ENCODE data around the gene ESR2. TPM values are rescaled to one million over a fixed set of nuclear protein-coding genes. Genes with fewer than 3 reads are reported as not detected.

The ESR2 gene
- total and polyA plus RNA-seq, 9 donors: 5.1 to 26.2 (median 13.5) TPM

- TF ChIP-seq CTCF (IDR thresholded peaks at IDR 0.05) (no peak), POLR2A (IDR thresholded peaks at IDR 0.05) (no peak), EP300 (IDR thresholded peaks at IDR 0.05) (no peak)
- Histone ChIP-seq H3K27me3 (no peaks in the 10 kb centered on the region), H3K9me3 (no peaks in the 10 kb centered on the region), H3K36me3 (no peaks in the 10 kb centered on the region), H3K27ac (no peak overlapping the region), H3K4me3 (no peak overlapping the region), H3K4me1 (ENCODE audit: insufficient read depth) (no peaks in the 10 kb centered on the region)
- DNase-seq: no peak
- 92% methylated on average over 15 of the region's 15 CpGs for WGBS, 3 donors
- intact Hi-C loops (cut with DNase I): no loop called here
Observed at GRCh38 chr14:64279704-64280668, 14.2 kb downstream of the ESR2 start.

GRCh38 chr14:64278458-64278857 is 15.7 kb downstream of the ESR2 start:
- Histone ChIP-seq H3K4me3 (no peak overlapping the region), H3K27ac (no peak overlapping the region), H3K9me3 (no peaks in the 10 kb centered on the region), H3K4me1 (ENCODE audit: insufficient read depth) (no peaks in the 10 kb centered on the region), H3K27me3 (no peaks in the 10 kb centered on the region), H3K36me3 (no peaks in the 10 kb centered on the region)
- intact Hi-C loops (cut with DNase I): no loop called here
- WGBS, 3 donors: 63 to 70% (median 69%) methylated on average over 2 of the region's 2 CpGs
- DNase-seq: no peak
- TF ChIP-seq EP300 (IDR thresholded peaks at IDR 0.05) (no peak), CTCF (IDR thresholded peaks at IDR 0.05) (no peak), POLR2A (IDR thresholded peaks at IDR 0.05) (no peak)

- no peak for DNase-seq
- intact Hi-C loops (cut with DNase I): no loop called here
- H3K27me3 ChIP-seq: no peaks in the 10 kb centered on the region
- H3K4me3 ChIP-seq: no peak overlapping the region
- no peaks in the 10 kb centered on the region for H3K9me3 ChIP-seq
- H3K36me3 ChIP-seq: no peaks in the 10 kb centered on the region
- H3K27ac ChIP-seq: no peak overlapping the region
- TF ChIP-seq CTCF (IDR thresholded peaks at IDR 0.05) (no peak), EP300 (IDR thresholded peaks at IDR 0.05) (no peak), POLR2A (IDR thresholded peaks at IDR 0.05) (no peak)
- H3K4me1 ChIP-seq (ENCODE audit: insufficient read depth): no peaks in the 10 kb centered on the region
Observed at GRCh38 chr14:64272019-64272418, 22.2 kb downstream of the ESR2 start.

- WGBS, 3 donors: 17 to 38% (median 27%) methylated on average over 2 of the region's 2 CpGs
- Histone ChIP-seq H3K27me3 (no peaks in the 10 kb centered on the region), H3K4me1 (ENCODE audit: insufficient read depth) (peaks cover 2% of the 10 kb centered on the region), H3K27ac (no peak overlapping the region), H3K9me3 (no peaks in the 10 kb centered on the region), H3K4me3 (no peak overlapping the region), H3K36me3 (no peaks in the 10 kb centered on the region)
- intact Hi-C loops (cut with DNase I): no loop called here
- TF ChIP-seq POLR2A (IDR thresholded peaks at IDR 0.05) (no peak), EP300 (IDR thresholded peaks at IDR 0.05) (no peak)
- DNase-seq: no peak
Observed at GRCh38 chr14:64266239-64266638, 27.9 kb downstream of the ESR2 start.

- Histone ChIP-seq H3K9me3 (no peaks in the 10 kb centered on the region), H3K27ac (no peak overlapping the region), H3K4me3 (no peak overlapping the region), H3K4me1 (ENCODE audit: insufficient read depth) (peaks cover 2% of the 10 kb centered on the region), H3K27me3 (no peaks in the 10 kb centered on the region), H3K36me3 (no peaks in the 10 kb centered on the region)
- DNase-seq: no peak
- WGBS, 3 donors: 90 to 97% (median 96%) methylated on average over 1 of the region's 1 CpG
- intact Hi-C loops (cut with DNase I): no loop called here
- TF ChIP-seq EP300 (IDR thresholded peaks at IDR 0.05) (no peak), POLR2A (IDR thresholded peaks at IDR 0.05) (no peak), CTCF (IDR thresholded peaks at IDR 0.05) (no peak)
Observed at GRCh38 chr14:64265222-64265621, 28.9 kb downstream of the ESR2 start.
